Trophoblast cell (in vitro differentiated cells and primary cell): ENCODE results near the gene CFAP46.

ENCODE experiments used
- DNase-seq, 2 donors: peaks; one replicate each; pipeline ENCODE4 v3.0.0-alpha.2; 2016
- H2AFZ ChIP-seq: 2 replicates; pipeline ENCODE4 v1.6.1; 2013; ENCODE audit warnings: low read length, moderate library complexity, mild to moderate bottlenecking; ENCODE audit not compliant: insufficient read depth, poor library complexity
- H2AK5ac ChIP-seq: 2 replicates; pipeline ENCODE4 v1.6.1; 2013; ENCODE audit warnings: mild to moderate bottlenecking, low read length
- H2BK120ac ChIP-seq: 2 replicates; pipeline ENCODE4 v1.6.1; 2013; ENCODE audit warnings: low read length, mild to moderate bottlenecking, moderate library complexity; ENCODE audit not compliant: insufficient read depth, poor library complexity
- H2BK12ac ChIP-seq: 2 replicates; pipeline ENCODE4 v1.6.1; 2013; ENCODE audit warnings: mild to moderate bottlenecking, low read length, moderate library complexity
- H2BK5ac ChIP-seq: 2 replicates; pipeline ENCODE4 v1.6.1; 2013; ENCODE audit warnings: low read length, low read depth, moderate library complexity, mild to moderate bottlenecking; ENCODE audit not compliant: poor library complexity
- H3K14ac ChIP-seq: 2 replicates; pipeline ENCODE4 v1.6.1; 2013; ENCODE audit warnings: mild to moderate bottlenecking, low read length
- H3K18ac ChIP-seq: 2 replicates; pipeline ENCODE4 v1.6.1; 2013; ENCODE audit warnings: mild to moderate bottlenecking, low read length
- H3K23ac ChIP-seq: 2 replicates; pipeline ENCODE4 v1.6.1; 2013; ENCODE audit warnings: low read length
- H3K27ac ChIP-seq: 2 replicates; pipeline ENCODE4 v1.5.1; 2013; ENCODE audit warnings: low read depth, mild to moderate bottlenecking, inconsistent platforms, low read length, moderate library complexity
- H3K27me3 ChIP-seq: 2 replicates; pipeline ENCODE4 v1.6.1; 2013; ENCODE audit warnings: inconsistent platforms, mild to moderate bottlenecking, low read length, moderate library complexity; ENCODE audit not compliant: insufficient read depth
- H3K36me3 ChIP-seq, 2 experiments: 1 replicate in 1 of 2; 2 replicates in 1 of 2; pipeline ENCODE4 v1.6.1; 2013; ENCODE audit warnings: low read length in 2 of 2, mild to moderate bottlenecking in 2 of 2, moderate library complexity in 1 of 2; ENCODE audit not compliant: insufficient read depth in 2 of 2, control insufficient read depth in 1 of 2
- H3K4ac ChIP-seq: 2 replicates; pipeline ENCODE4 v1.6.1; 2013; ENCODE audit warnings: low read depth, mild to moderate bottlenecking, low read length, moderate library complexity
- H3K4me1 ChIP-seq, 2 experiments: 1 replicate in 1 of 2; 2 replicates in 1 of 2; pipeline ENCODE4 v1.6.1; 2013; ENCODE audit warnings: low read length in 2 of 2, mild to moderate bottlenecking in 2 of 2, moderate library complexity in 1 of 2; ENCODE audit not compliant: insufficient read depth in 2 of 2, control insufficient read depth in 1 of 2
- H3K4me2 ChIP-seq: 2 replicates; pipeline ENCODE4 v1.6.1; 2013; ENCODE audit warnings: inconsistent platforms, mild to moderate bottlenecking, low read length, moderate library complexity
- H3K4me3 ChIP-seq: 2 replicates; pipeline ENCODE4 v1.5.1; 2013; ENCODE audit warnings: mild to moderate bottlenecking, low read depth, low read length, inconsistent platforms
- H3K79me1 ChIP-seq: one replicate; pipeline ENCODE4 v1.6.1; 2013; ENCODE audit warnings: low read length
- H3K79me2 ChIP-seq: 2 replicates; pipeline ENCODE4 v1.6.1; 2013; ENCODE audit warnings: low read length, mild to moderate bottlenecking; ENCODE audit not compliant: control insufficient read depth, insufficient read depth, poor library complexity
- H3K9ac ChIP-seq: 2 replicates; pipeline ENCODE4 v1.6.1; 2013; ENCODE audit warnings: mild to moderate bottlenecking, low read length
- H3K9me3 ChIP-seq: 2 replicates; pipeline ENCODE4 v1.6.1; 2013; ENCODE audit warnings: low read depth, mild to moderate bottlenecking, control low read depth, inconsistent platforms, low read length; ENCODE audit not compliant: insufficient read depth
- H4K12ac ChIP-seq: 2 replicates; pipeline ENCODE4 v1.6.1; 2013; ENCODE audit warnings: low read depth, mild to moderate bottlenecking, low read length, moderate library complexity
- H4K8ac ChIP-seq: 2 replicates; pipeline ENCODE4 v1.6.1; 2013; ENCODE audit warnings: low read depth, mild to moderate bottlenecking, low read length, moderate library complexity
- H4K91ac ChIP-seq: one replicate; pipeline ENCODE4 v1.6.1; 2013; ENCODE audit warnings: low read depth, mild to moderate bottlenecking, low read length, moderate library complexity
- WGBS: extraction: QIAGEN DNeasy Blood & Tissue Kit; methylation state at CpG from one replicate; pipeline ENCODE4 v1.1.7; 2013; ENCODE audit warnings: missing lambda C conversion rate; ENCODE audit not compliant: insufficient read length, insufficient coverage; ENCODE audit errors: extremely low coverage; 5-methylcytosine and 5-hydroxymethylcytosine counted together

CFAP46 gene

GRCh38 chr10:132981173-132981555, 38.8 kb upstream of the CFAP46 start:
- Histone ChIP-seq H2BK120ac (no peak overlapping the region), H3K27ac (no peak overlapping the region), H2AK5ac (no peak overlapping the region), H4K91ac (no peak overlapping the region), H3K18ac (no peak overlapping the region), H2AFZ (no peak overlapping the region), H3K4me3 (no peak overlapping the region), H3K9me3 (peaks cover 2% of the 10 kb centered on the region), H4K12ac (no peak overlapping the region), H3K4me2 (no peak overlapping the region), H3K9ac (no peak overlapping the region), H3K4ac (no peak overlapping the region), H3K79me1 (peaks cover 2% of the 10 kb centered on the region), H2BK12ac (no peak overlapping the region), H2BK5ac (no peak overlapping the region), H3K36me3 (no peaks in the 10 kb centered on the region), H3K23ac (no peak overlapping the region), H4K8ac (no peak overlapping the region), H3K14ac (no peak overlapping the region), H3K4me1 (peaks cover 7 to 9% of the 10 kb centered on the region in 2 experiments), H3K27me3 (no peaks in the 10 kb centered on the region), H3K79me2 (no peaks in the 10 kb centered on the region)
- DNase-seq = no peak
- no CpG with 5 or more reads among the region's 17 CpGs for WGBS

DNA sequence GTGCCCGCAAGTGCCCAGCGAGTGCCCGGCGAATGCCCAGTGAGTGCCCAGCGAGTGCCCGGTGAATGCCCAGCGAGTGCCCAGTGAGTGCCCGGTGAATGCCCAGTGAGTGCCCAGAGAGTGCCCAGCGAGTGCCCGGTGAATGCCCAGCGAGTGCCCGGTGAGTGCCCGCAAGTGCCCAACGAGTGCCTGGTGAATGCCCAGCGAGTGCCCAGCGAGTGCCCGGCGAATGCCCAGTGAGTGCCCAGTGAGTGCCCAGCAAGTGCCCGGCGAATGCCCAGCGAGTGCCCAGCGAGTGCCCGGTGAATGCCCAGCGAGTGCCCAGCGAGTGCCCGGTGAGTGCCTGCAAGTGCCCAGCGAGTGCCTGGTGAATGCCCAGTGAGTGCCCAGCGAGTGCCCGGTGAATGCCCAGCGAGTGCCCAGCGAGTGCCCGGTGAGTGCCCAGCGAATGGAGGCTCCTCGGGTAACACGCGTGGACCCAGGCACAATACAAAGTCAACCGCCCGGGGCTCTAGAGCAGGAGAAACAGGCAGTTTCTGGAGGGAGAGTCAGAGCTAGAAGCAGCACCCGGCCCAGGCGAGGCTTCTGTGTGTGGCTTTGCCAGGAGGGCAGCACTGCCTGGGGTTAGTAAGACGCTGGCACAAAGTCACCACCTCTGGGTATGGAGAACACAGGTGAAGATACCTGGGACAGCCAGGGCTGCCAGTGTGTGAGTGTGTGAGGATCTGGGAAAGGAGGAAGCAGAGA, 38.2 kb upstream of the CFAP46 start:
- H4K12ac ChIP-seq = no peak overlapping the region
- H2BK120ac ChIP-seq = no peak overlapping the region
- no peak overlapping the region for H3K27ac ChIP-seq
- H3K27me3 ChIP-seq = no peaks in the 10 kb centered on the region
- no peaks in the 10 kb centered on the region for H3K79me2 ChIP-seq
- no peak overlapping the region for H2BK5ac ChIP-seq
- no peak for DNase-seq
- WGBS = no CpG with 5 or more reads among the region's 41 CpGs
- no peak overlapping the region for H2BK12ac ChIP-seq
- H3K79me1 ChIP-seq = no peaks in the 10 kb centered on the region
- no peak overlapping the region for H3K4me3 ChIP-seq
- H2AK5ac ChIP-seq = no peak overlapping the region
- peaks cover 7 to 9% of the 10 kb centered on the region in 2 experiments for H3K4me1 ChIP-seq
- no peak overlapping the region for H4K8ac ChIP-seq
- H3K9ac ChIP-seq = no peak overlapping the region
- no peak overlapping the region for H3K4ac ChIP-seq
- no peak overlapping the region for H3K18ac ChIP-seq
- no peak overlapping the region for H2AFZ ChIP-seq
- H3K23ac ChIP-seq = no peak overlapping the region
- H3K4me2 ChIP-seq = no peak overlapping the region
- H3K36me3 ChIP-seq = no peaks in the 10 kb centered on the region
- peaks cover 2% of the 10 kb centered on the region for H3K9me3 ChIP-seq
- no peak overlapping the region for H3K14ac ChIP-seq
- H4K91ac ChIP-seq = no peak overlapping the region

DNA sequence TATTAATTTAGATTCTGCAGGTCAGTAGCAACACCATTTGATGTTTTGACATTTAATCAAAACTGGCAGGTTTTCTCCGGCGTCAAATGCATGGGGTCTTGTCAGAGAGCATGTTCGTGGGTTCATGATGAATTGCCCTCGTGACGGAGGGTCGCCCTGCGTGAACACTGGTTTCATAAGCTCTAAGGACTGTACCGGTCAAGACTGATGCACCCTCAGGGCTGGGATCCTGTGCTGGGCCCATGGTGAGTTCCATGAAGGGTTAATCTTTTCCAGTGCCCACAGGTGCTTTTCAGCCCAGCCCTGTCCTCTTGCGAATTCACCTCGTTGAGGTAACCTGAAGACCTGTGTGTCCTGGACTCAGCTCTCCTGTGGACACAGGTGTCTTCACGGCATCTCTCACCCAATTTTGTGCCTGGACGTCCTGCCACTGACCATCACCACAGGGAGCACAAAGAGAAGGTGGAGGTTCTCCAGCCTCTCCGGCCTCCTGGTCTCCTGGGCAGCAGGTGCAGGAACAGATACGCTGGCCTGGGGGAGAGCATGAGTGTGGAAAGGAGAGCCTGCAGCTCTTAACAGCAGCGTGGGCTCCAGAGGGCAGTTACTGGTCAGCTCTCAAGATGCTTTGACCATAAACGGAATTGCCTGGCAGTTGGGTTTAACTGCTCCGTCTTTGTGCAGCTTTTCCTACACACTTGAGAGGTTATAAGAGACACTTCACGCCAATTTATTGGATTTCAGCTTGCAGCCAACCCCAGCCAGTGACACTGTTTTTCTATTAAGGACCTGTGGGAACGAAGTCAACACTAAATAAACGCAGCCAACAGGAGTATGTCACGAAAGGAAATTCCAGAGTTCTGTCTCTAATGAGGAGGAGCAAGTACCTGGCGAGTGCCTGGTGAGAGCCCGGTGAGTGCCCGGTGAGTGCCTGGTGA, 37.4 kb upstream of the CFAP46 start:
- WGBS = no CpG with 5 or more reads among the region's 24 CpGs

DNA sequence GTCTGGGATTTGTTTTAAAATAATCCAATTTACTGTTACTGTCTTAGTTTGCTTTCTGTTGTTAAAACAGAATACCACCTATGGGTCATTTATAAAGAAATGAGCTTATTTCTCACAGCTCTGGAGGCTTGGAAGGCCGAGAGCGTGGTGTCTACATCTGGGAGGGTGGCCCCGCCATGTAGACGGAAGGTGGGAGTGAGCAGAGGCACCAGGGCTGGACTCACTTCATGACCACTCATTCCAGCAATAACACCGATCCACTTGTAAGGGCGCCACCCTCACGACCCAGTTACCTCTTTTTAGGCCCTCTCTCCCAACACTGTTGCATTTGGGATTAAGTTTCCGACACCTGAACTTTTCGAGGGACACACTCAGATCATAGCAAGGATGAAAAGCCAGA, 36.2 kb upstream of the CFAP46 start:
- H3K36me3 ChIP-seq = no peaks in the 10 kb centered on the region

More for the DNA sequence above, 37.4 kb upstream of the CFAP46 start:
- Histone ChIP-seq H2AK5ac (no peak overlapping the region), H2BK5ac (no peak overlapping the region), H3K27me3 (no peaks in the 10 kb centered on the region), H2BK12ac (no peak overlapping the region), H3K9me3 (peaks cover 5% of the 10 kb centered on the region), H3K4me3 (no peak overlapping the region), H4K8ac (no peak overlapping the region), H3K27ac (no peak overlapping the region), H3K4ac (no peak overlapping the region), H3K14ac (no peak overlapping the region), H2AFZ (no peak overlapping the region), H3K79me1 (no peaks in the 10 kb centered on the region), H4K12ac (no peak overlapping the region), H3K18ac (no peak overlapping the region), H3K79me2 (no peaks in the 10 kb centered on the region), H4K91ac (no peak overlapping the region), H2BK120ac (no peak overlapping the region), H3K4me1 (peaks cover 2 to 4% of the 10 kb centered on the region in 2 experiments), H3K9ac (no peak overlapping the region), H3K36me3 (no peaks in the 10 kb centered on the region), H3K4me2 (no peak overlapping the region), H3K23ac (no peak overlapping the region)
- DNase-seq = no peak

More for the DNA sequence above, 36.2 kb upstream of the CFAP46 start:
- no peak overlapping the region for H2BK12ac ChIP-seq
- H3K4me3 ChIP-seq = no peak overlapping the region
- H3K27me3 ChIP-seq = no peaks in the 10 kb centered on the region
- no peaks in the 10 kb centered on the region for H3K79me2 ChIP-seq
- H3K4me2 ChIP-seq = no peak overlapping the region
- no peak overlapping the region for H3K27ac ChIP-seq
- no peak overlapping the region for H4K12ac ChIP-seq
- H4K91ac ChIP-seq = no peak overlapping the region
- no peak overlapping the region for H3K9ac ChIP-seq
- no peak overlapping the region for H3K14ac ChIP-seq
- H3K23ac ChIP-seq = no peak overlapping the region
- WGBS = no CpG with 5 or more reads among the region's 9 CpGs
- H3K9me3 ChIP-seq = peaks cover 6% of the 10 kb centered on the region
- no peak for DNase-seq
- no peak overlapping the region for H2BK120ac ChIP-seq
- H2BK5ac ChIP-seq = no peak overlapping the region
- H2AFZ ChIP-seq = no peak overlapping the region
- no peak overlapping the region for H3K4ac ChIP-seq
- H3K4me1 ChIP-seq = no peaks in the 10 kb centered on the region
- H3K79me1 ChIP-seq = no peaks in the 10 kb centered on the region
- H2AK5ac ChIP-seq = no peak overlapping the region
- H4K8ac ChIP-seq = no peak overlapping the region
- no peak overlapping the region for H3K18ac ChIP-seq
